Measurements from ENCODE around the gene SGMS1. TPM values are rescaled to one million over a fixed set of nuclear protein-coding genes. Genes with fewer than 3 reads are reported as not detected.
"Not testable (repeated sequence)": the region's sequence is repeated elsewhere in the genome, so short reads cannot be mapped to it uniquely, and the experiment has no call there.

Gene SGMS1
- total RNA-seq, 1 experiment from 2014 or later: 54.7 TPM

- no peak for DNase-seq (ENCODE audit: low read depth)
These were observed 244.1 kb downstream of the SGMS1 start for GRCh38 chr10:50379616-50380015.

GRCh38 chr10:50375745-50376144 is 248.0 kb downstream of the SGMS1 start:
- no peak for DNase-seq (ENCODE audit: low read depth)

- peak; percentile 34 for DNase-seq (ENCODE audit: low read depth)
These were observed 248.7 kb downstream of the SGMS1 start for GRCh38 chr10:50375051-50375452.

GRCh38 chr10:50373821-50374501 is 249.8 kb downstream of the SGMS1 start:
- DNase-seq (ENCODE audit: low read depth): no peak

- DNase-seq (ENCODE audit: low read depth): peak; percentile 11
These were observed 253.8 kb downstream of the SGMS1 start for GRCh38 chr10:50369931-50370330.

- peak; percentile 34 for DNase-seq (ENCODE audit: low read depth)
These were observed 256.0 kb downstream of the SGMS1 start for GRCh38 chr10:50367732-50368131.

GRCh38 chr10:50366421-50366820 is 257.3 kb downstream of the SGMS1 start:
- not testable (repeated sequence) for DNase-seq (ENCODE audit: low read depth)

GRCh38 chr10:50364730-50365129 is 259.0 kb downstream of the SGMS1 start:
- not testable (repeated sequence) for DNase-seq (ENCODE audit: low read depth)

GRCh38 chr10:50362547-50363125 is 261.1 kb downstream of the SGMS1 start:
- peak; percentile 10 for DNase-seq (ENCODE audit: low read depth)

- DNase-seq (ENCODE audit: low read depth): no peak
These were observed 261.8 kb downstream of the SGMS1 start for GRCh38 chr10:50361946-50362345.

- DNase-seq (ENCODE audit: low read depth): no peak
These were observed 263.5 kb downstream of the SGMS1 start for GRCh38 chr10:50360077-50360850.

- no peak for DNase-seq (ENCODE audit: low read depth)
These were observed 264.6 kb downstream of the SGMS1 start for GRCh38 chr10:50358925-50359687.

- no peak for DNase-seq (ENCODE audit: low read depth)
These were observed 265.3 kb downstream of the SGMS1 start for GRCh38 chr10:50358411-50358810.

- DNase-seq (ENCODE audit: low read depth): not testable (repeated sequence)
These were observed 267.3 kb downstream of the SGMS1 start for GRCh38 chr10:50356481-50356832.

- not testable (repeated sequence) for DNase-seq (ENCODE audit: low read depth)
These were observed 267.9 kb downstream of the SGMS1 start for GRCh38 chr10:50355693-50356480.

GRCh38 chr10:50351483-50352146 is 272.1 kb downstream of the SGMS1 start:
- no peak for DNase-seq (ENCODE audit: low read depth)

GRCh38 chr10:50350366-50350765 is 273.4 kb downstream of the SGMS1 start:
- no peak for DNase-seq (ENCODE audit: low read depth)

- no peak for DNase-seq (ENCODE audit: low read depth)
These were observed 274.2 kb downstream of the SGMS1 start for GRCh38 chr10:50349554-50349953.

- DNase-seq (ENCODE audit: low read depth): no peak
These were observed 276.4 kb downstream of the SGMS1 start for GRCh38 chr10:50347394-50347802.

- DNase-seq (ENCODE audit: low read depth): no peak
These were observed 276.8 kb downstream of the SGMS1 start for GRCh38 chr10:50346942-50347341.
